Measurements from ENCODE around the gene RTTN. TPM values are rescaled to one million over a fixed set of nuclear protein-coding genes. Genes with fewer than 3 reads are reported as not detected.

Gene RTTN
- total and polyA plus RNA-seq, 3 donors from 2014 or later = 23.1 to 67.0 (median 40.1) TPM

GRCh38 chr18:70234667-70235459 lies 29.4 kb upstream of the RTTN start:
- H3K27ac ChIP-seq = no peak overlapping the region
- H3K4me3 ChIP-seq = no peak overlapping the region
- no peaks in the 10 kb centered on the region for H3K27me3 ChIP-seq
- H3K9me3 ChIP-seq = no peaks in the 10 kb centered on the region
- no peaks in the 10 kb centered on the region for H3K36me3 ChIP-seq (ENCODE audit: low read depth, missing control alignments)
- intact Hi-C loops (cut with DNase I; ENCODE audit: low total_unique reads) = no loop called here
- WGBS, 2 donors = 80 to 82% methylated on average over 12 of the region's 12 CpGs
- DNase-seq = no peak
- TF ChIP-seq POLR2A (IDR thresholded peaks at IDR 0.05) (no peak), CTCF (IDR thresholded peaks at IDR 0.05) (no peak)
- no peaks in the 10 kb centered on the region for H3K4me1 ChIP-seq

- no peak overlapping the region for H3K4me3 ChIP-seq
- TF ChIP-seq CTCF (IDR thresholded peaks at IDR 0.05) = no peak
- no peak for TF ChIP-seq POLR2A (IDR thresholded peaks at IDR 0.05)
- no peaks in the 10 kb centered on the region for H3K9me3 ChIP-seq
- H3K27ac ChIP-seq = no peak overlapping the region
- no peaks in the 10 kb centered on the region for H3K27me3 ChIP-seq
- H3K36me3 ChIP-seq (ENCODE audit: low read depth, missing control alignments) = no peaks in the 10 kb centered on the region
- DNase-seq = no peak
- intact Hi-C loops (cut with DNase I; ENCODE audit: low total_unique reads) = no loop called here
- no peaks in the 10 kb centered on the region for H3K4me1 ChIP-seq
These were observed 28.5 kb upstream of the RTTN start for GRCh38 chr18:70233974-70234373.

- no peak overlapping the region for H3K27ac ChIP-seq
- H3K9me3 ChIP-seq = no peaks in the 10 kb centered on the region
- TF ChIP-seq POLR2A (IDR thresholded peaks at IDR 0.05) = no peak
- no peak for TF ChIP-seq CTCF (IDR thresholded peaks at IDR 0.05)
- no peak for DNase-seq
- 26 to 44% methylated on average over 1 of the region's 1 CpG for WGBS, 2 donors
- H3K4me1 ChIP-seq = no peaks in the 10 kb centered on the region
- no peaks in the 10 kb centered on the region for H3K36me3 ChIP-seq (ENCODE audit: low read depth, missing control alignments)
- H3K27me3 ChIP-seq = no peaks in the 10 kb centered on the region
- intact Hi-C loops (cut with DNase I; ENCODE audit: low total_unique reads) = no loop called here
- no peak overlapping the region for H3K4me3 ChIP-seq
These were observed 26.8 kb upstream of the RTTN start for GRCh38 chr18:70232261-70232660.

- DNase-seq = no peak
- Histone ChIP-seq H3K9me3 (no peaks in the 10 kb centered on the region), H3K27ac (no peak overlapping the region), H3K4me1 (no peaks in the 10 kb centered on the region), H3K36me3 (ENCODE audit: low read depth, missing control alignments) (no peaks in the 10 kb centered on the region), H3K27me3 (no peaks in the 10 kb centered on the region), H3K4me3 (no peak overlapping the region)
- intact Hi-C loops (cut with DNase I; ENCODE audit: low total_unique reads) = no loop called here
- no peak for TF ChIP-seq POLR2A (IDR thresholded peaks at IDR 0.05)
- no peak for TF ChIP-seq CTCF (IDR thresholded peaks at IDR 0.05)
- 87 to 94% methylated on average over 5 of the region's 5 CpGs for WGBS, 2 donors
These were observed 24.2 kb upstream of the RTTN start for GRCh38 chr18:70229639-70230038.

GRCh38 chr18:70228536-70228935 lies 23.0 kb upstream of the RTTN start:
- intact Hi-C loops (cut with DNase I; ENCODE audit: low total_unique reads) = no loop called here
- no peak for DNase-seq
- Histone ChIP-seq H3K27me3 (no peaks in the 10 kb centered on the region), H3K4me1 (no peaks in the 10 kb centered on the region), H3K27ac (no peak overlapping the region), H3K4me3 (no peak overlapping the region), H3K36me3 (ENCODE audit: low read depth, missing control alignments) (no peaks in the 10 kb centered on the region), H3K9me3 (no peaks in the 10 kb centered on the region)
- TF ChIP-seq POLR2A (IDR thresholded peaks at IDR 0.05) (no peak), CTCF (IDR thresholded peaks at IDR 0.05) (no peak)
- WGBS, 2 donors = 45 to 49% methylated on average over 2 of the region's 2 CpGs

Measured in testis (tissue), 3 donors.